Heart left ventricle (tissue), 16 donors: ENCODE results near the gene ZDHHC14. TPM values are rescaled to one million over a fixed set of nuclear protein-coding genes. Genes with fewer than 3 reads are reported as not detected.
A peak's percentile ranks its signal among the peaks of the same experiment; 100 is the strongest.

Experiments
- ATAC-seq, 4 donors: fragments of 200-7000 bp; cut with Tn5 transposase; one replicate each; pipeline ENCODE4 v1.9.1; 2020 to 2022; ENCODE audit warnings: moderate library complexity in 4 of 4, mild to moderate bottlenecking in 3 of 4, moderate number of reproducible peaks in 1 of 4
- DNase-seq, 5 donors: peaks; one replicate each; pipeline ENCODE4 v3.0.0-alpha.2; 2020
- H3K27ac ChIP-seq, 12 donors: fragments of 200-600 bp; sonication (generic) in 4 of 12; one replicate each; pipeline versions ENCODE4 v1.5.0 to v1.8.0; 2016 to 2022; ENCODE audit warnings: mild to moderate bottlenecking in 2 of 12
- H3K27me3 ChIP-seq, 9 donors: fragments of 200-600 bp; sonication (generic) in 2 of 9; one replicate each; pipeline versions ENCODE4 v1.5.1 to v1.8.0; 2016 to 2022; ENCODE audit warnings: mild to moderate bottlenecking in 3 of 9
- H3K36me3 ChIP-seq, 9 donors: fragments of 200-600 bp; sonication (generic) in 2 of 9; one replicate each; pipeline versions ENCODE4 v1.5.0 to v1.8.0; 2018 to 2022; ENCODE audit warnings: mild to moderate bottlenecking in 2 of 9
- H3K4me1 ChIP-seq, 12 donors: fragments of 200-600 bp; sonication (generic) in 4 of 12; one replicate each; pipeline versions ENCODE4 v1.5.0 to v1.8.0; 2016 to 2022; ENCODE audit warnings: mild to moderate bottlenecking in 3 of 12
- H3K4me3 ChIP-seq, 12 donors: fragments of 200-600 bp; sonication (generic) in 4 of 12; one replicate each; pipeline versions ENCODE4 v1.5.0 to v1.8.0; 2017 to 2022; ENCODE audit warnings: mild to moderate bottlenecking in 9 of 12, moderate library complexity in 4 of 12
- H3K9me3 ChIP-seq, 12 donors: fragments of 200-600 bp; sonication (generic) in 4 of 12; one replicate each; pipeline versions ENCODE4 v1.5.0 to v1.8.0; 2016 to 2022; ENCODE audit warnings: mild to moderate bottlenecking in 1 of 12
- CTCF ChIP-seq, 12 donors: fragments of 200-600 bp; sonication (generic) in 4 of 12; IDR thresholded peaks; one replicate each; pipeline versions ENCODE4 v1.5.0 to v1.8.0; 2018 to 2022; ENCODE audit warnings: antibody characterized with exemption in 12 of 12, mild to moderate bottlenecking in 5 of 12
- POLR2A ChIP-seq, 2 donors: fragments of 450-650 bp; IDR thresholded peaks; one replicate each; pipeline ENCODE4 v1.6.1; 2017; ENCODE audit warnings: antibody characterized with exemption in 2 of 2, mild to moderate bottlenecking in 2 of 2, moderate library complexity in 2 of 2
- WGBS, 4 donors: extraction: QIAGEN DNeasy Blood & Tissue Kit in 2 of 4; methylation state at CpG; one replicate each; pipeline versions ENCODE4 v1.1.5 to v1.1.7; 2013 to 2018; 5-methylcytosine and 5-hydroxymethylcytosine counted together
- intact Hi-C, 10 donors: fragments of 100-400 bp; cut with DNase I; formaldehyde crosslinking; loops; one replicate each; pipeline versions ENCODE4 v1.11.1 to v1.14.2; 2022
- polyA plus RNA-seq, 2 donors: library from polyadenylated mRNA; stranded (reverse); fragments of 200-250 nt; gene quantifications; one replicate each; pipeline ENCODE4 v1.2.3, GENCODE V29; 2013
- total RNA-seq, 9 donors: library from RNA; depleted of rRNA in 2 of 9; stranded (reverse); fragments of >200 nt in 2 of 9; fragmentation: NEBNext Ultra II Directional in 3 of 9; extraction: Animal tissue kit (Norgen Biotek cat#: 25700) in 3 of 9; gene quantifications; one replicate each; pipeline versions ENCODE4 v1.1.0 to v1.2.4, GENCODE V29; 2016 to 2023
- donor health status: ischemic (EF 13 %, LVEDD 7.1; RV severe dilation, severe dysfunction).
- donor health status: healthy with polysubstance abuse.
- donor health status: DM: no; HTN: yes; CAD: no.
- donor health status: DM: no; HTN: no; CAD: no.
- donor health status: ischemic (EF 25% LVEDD 6.9; RV normal size, moderate dysfunction).
- donor health status: ischemic (EF 25% LVEDD 5.7; RV mildly dilated, moderate dysfunction).
- donor health status: healthy.
- donor health status: DM: yes; HTN: yes; CAD: no.
- donor health status: ischemic (EF 35%, LVEDD 5.7; RV mildly dilated, moderate dysfunction).
- donor health status: nonischemic (EF 11% LVEDD 7.7; RV severe dilation, severe dysfunction).
- donor health status: DM: yes; HTN: yes; CAD: no.
- donor health status: PGD.
- donor health status: ischemic (EF 29% LVEDD 5.4; RV normal size, mild dysfunction).
- donor health status: nonischemic (EF 23%, LVEDD 6.1; RV moderate dilation, normal function).

The ZDHHC14 gene
- total and polyA plus RNA-seq, 11 donors = 7.0 to 25.8 (median 15.4) TPM

- peak; percentile 45 to 81 (median 72) for ATAC-seq
- no peak for DNase-seq
- intact Hi-C loops = loop anchor here in 1 of 10 donors (5.0 kb wide), 1 partner anchor 53 kb away; no protein-coding TSS in a partner anchor
- Histone ChIP-seq H3K27me3 (no peaks in the 10 kb centered on the region), H3K36me3 (no peaks in the 10 kb centered on the region), H3K27ac (no peak overlapping the region), H3K4me3 (no peak overlapping the region), H3K9me3 (no peaks in the 10 kb centered on the region), H3K4me1 (peaks cover 0 to 16% (median 0%) of the 10 kb centered on the region in 12 donors)
- 81 to 86% (median 82%) methylated on average over 19 of the region's 19 CpGs for WGBS, 4 donors
- no peak for TF ChIP-seq CTCF (IDR thresholded peaks at IDR 0.05)
- no peak for TF ChIP-seq POLR2A (IDR thresholded peaks at IDR 0.05)
These were observed 133.9 kb downstream of the ZDHHC14 start for GRCh38 chr6:157514659-157515496.

- TF ChIP-seq POLR2A (IDR thresholded peaks at IDR 0.05) (no peak), CTCF (IDR thresholded peaks at IDR 0.05) (no peak)
- H3K4me3 ChIP-seq = no peak overlapping the region
- H3K36me3 ChIP-seq = no peaks in the 10 kb centered on the region
- H3K9me3 ChIP-seq = no peaks in the 10 kb centered on the region
- DNase-seq = no peak
- ATAC-seq = no peak
- 91 to 94% (median 92%) methylated on average over 9 of the region's 9 CpGs for WGBS, 4 donors
- no peak overlapping the region for H3K27ac ChIP-seq
- intact Hi-C loops = no loop called here
- peaks cover 0 to 16% (median 2%) of the 10 kb centered on the region in 12 donors for H3K4me1 ChIP-seq
- H3K27me3 ChIP-seq = no peaks in the 10 kb centered on the region
These were observed 135.5 kb downstream of the ZDHHC14 start for GRCh38 chr6:157516319-157517026.

- Histone ChIP-seq H3K27ac (no peak overlapping the region), H3K4me3 (no peak overlapping the region), H3K4me1 (peaks cover 0 to 16% (median 2%) of the 10 kb centered on the region in 12 donors), H3K27me3 (no peaks in the 10 kb centered on the region), H3K36me3 (no peaks in the 10 kb centered on the region), H3K9me3 (no peaks in the 10 kb centered on the region)
- 88 to 94% (median 90%) methylated on average over 15 of the region's 15 CpGs for WGBS, 4 donors
- intact Hi-C loops = no loop called here
- no peak for DNase-seq
- no peak for ATAC-seq
- TF ChIP-seq POLR2A (IDR thresholded peaks at IDR 0.05) (no peak), CTCF (IDR thresholded peaks at IDR 0.05) (no peak)
These were observed 136.8 kb downstream of the ZDHHC14 start for GRCh38 chr6:157517601-157518359.
